GM18508 (cell line): Measurements from ENCODE around the gene TRPM1.

ENCODE experiments used
- ATAC-seq: cut with Tn5 transposase; IDR thresholded peaks from one replicate; pipeline ENCODE4 v1.9.1; 2021; ENCODE audit warnings: moderate number of reproducible peaks; ENCODE audit not compliant: insufficient read depth, unreplicated experiment

Gene TRPM1

DNA sequence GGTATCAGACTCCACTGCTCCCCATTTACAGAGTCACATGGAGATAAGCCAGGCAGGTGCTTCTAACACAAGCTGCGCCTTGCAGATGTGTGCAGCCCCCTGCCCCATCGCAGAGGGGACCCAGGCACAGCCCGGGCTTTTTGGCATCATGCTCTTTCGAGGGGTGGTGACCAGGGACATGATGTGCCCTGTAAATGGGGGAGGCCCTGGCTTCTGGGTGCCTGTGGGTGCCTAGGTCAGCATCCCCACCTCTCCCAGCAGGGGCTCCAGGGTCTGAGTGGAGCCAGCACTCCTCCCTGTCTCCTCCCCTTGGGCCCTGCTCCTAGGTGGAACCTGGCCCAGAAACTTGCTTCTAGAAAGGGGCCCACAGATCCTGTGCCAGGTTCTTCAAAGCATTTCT lies 15.2 kb downstream of the TRPM1 start:
- no peak for ATAC-seq

DNA sequence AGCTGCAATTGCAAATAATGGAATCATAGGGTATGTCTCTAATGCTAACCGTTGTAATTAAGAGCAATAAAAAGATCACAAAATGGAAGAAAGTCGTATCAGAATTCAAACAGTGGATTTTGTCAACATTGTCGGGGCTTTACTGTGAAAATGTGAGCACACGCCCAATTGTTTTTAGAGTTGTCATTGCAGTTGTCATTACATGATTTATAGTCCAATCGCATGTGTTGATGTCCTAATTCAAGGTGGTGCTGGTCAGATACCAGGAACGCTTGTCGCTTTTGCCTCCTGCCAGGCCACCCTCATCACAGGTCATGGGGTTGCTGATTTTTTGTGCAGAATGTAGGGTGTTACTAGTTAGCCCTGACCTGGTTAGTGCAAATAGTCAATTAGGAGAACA lies 16.2 kb downstream of the TRPM1 start:
- ATAC-seq: no peak

DNA sequence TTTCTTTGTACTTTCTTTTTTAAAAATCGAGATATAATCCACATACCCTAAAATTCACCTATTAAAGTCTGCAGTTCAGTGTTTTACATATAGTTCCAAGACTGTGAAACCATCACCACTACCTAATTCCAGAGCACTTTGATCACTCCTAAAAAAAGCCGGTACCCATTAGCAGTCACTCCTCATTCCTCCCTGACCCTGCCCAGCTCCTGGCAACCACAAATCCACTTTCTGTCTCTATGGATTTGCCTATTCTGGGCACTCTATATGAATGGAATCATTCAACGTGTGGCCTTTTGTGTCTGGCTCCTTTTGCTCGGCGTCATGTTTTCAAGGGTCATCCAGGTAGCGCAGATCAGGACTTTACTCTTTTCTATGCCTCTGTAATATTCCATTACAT lies 17.3 kb downstream of the TRPM1 start:
- no peak for ATAC-seq

- no peak for ATAC-seq
Measured at GRCh38 chr15:31083370-31083780, 18.1 kb downstream of the TRPM1 start.

GRCh38 chr15:31082771-31083369 lies 18.7 kb downstream of the TRPM1 start:
- no peak for ATAC-seq

GRCh38 chr15:31081588-31082250 lies 19.8 kb downstream of the TRPM1 start:
- ATAC-seq: no peak

DNA sequence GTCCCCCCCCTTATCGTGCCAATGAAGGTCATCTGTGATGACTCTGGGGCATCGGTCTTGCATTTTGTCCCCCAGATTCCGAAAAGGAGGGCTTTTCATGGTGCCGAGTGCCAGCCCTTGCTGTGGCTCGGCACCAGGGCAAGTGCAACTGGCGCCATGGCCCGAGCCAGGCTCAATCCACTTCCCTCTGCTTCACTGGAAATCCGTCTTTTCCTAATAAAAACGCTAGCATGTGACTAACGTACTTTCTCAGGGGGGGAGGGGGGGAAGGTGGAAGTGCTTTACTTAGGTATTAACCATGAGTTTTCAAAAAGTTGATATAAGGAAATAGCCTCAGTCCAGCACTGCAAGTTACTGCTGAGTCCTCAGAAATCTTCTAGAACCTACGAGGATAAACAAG lies 20.5 kb downstream of the TRPM1 start:
- ATAC-seq: no peak

DNA sequence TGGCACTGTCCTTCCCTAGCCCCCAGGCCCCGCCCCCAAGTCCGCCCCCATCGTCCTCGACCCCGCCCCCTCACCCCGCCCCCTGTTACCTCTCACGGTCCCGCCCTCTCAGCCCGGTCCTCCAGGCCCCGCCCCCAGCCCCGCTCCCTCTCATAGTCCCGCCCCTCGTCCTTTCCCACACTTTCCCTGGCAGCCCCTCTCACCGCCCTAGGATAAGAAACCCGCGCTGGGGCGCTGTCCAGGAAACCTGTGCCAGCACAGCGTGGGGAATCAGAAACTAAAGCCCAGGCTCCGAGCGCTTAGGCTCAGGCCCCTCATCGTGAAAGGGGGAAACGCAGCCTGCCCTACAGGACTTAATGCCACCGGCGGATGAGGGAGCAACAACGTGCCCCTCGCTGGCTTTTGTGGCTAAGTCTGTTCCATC lies 20.9 kb downstream of the TRPM1 start:
- ATAC-seq: no peak

DNA sequence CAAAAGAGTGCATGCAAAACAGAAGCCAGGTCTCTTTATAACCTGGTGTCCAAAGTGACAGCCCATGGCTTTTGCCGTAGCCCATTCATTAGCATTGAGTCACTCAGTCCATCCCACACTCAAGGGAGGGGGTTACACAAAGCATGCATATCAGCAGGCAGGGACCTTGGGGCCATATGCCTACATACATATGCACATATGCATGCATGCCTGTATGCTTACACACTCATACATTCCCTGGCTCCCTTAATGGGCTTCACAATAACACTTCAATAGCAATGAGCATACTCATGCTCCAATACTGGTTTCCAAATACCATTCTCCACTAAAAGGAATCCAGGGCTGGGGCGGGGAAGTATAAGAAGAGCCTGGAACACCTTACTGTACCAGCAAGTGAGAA lies 22.0 kb downstream of the TRPM1 start:
- ATAC-seq: no peak

DNA sequence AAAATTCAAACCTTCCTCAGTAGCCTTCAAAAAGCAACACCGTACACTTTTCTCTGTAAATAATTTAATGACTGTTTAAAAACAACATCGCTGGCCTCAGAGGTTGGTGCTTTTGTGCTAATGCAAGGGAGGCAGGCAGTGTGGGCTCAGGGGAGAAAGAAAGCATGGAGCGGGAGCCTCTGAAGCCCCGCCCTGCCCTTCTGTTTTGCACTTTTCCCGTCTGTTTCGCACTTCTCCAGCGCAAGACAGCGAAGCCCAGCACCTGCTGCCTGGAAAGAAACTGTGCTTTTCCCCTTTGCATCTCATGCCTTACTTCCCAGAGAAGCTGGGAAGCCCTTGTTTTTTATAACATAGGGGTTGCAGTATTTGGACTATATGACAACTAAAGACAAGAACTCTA lies 23.1 kb downstream of the TRPM1 start:
- no peak for ATAC-seq

DNA sequence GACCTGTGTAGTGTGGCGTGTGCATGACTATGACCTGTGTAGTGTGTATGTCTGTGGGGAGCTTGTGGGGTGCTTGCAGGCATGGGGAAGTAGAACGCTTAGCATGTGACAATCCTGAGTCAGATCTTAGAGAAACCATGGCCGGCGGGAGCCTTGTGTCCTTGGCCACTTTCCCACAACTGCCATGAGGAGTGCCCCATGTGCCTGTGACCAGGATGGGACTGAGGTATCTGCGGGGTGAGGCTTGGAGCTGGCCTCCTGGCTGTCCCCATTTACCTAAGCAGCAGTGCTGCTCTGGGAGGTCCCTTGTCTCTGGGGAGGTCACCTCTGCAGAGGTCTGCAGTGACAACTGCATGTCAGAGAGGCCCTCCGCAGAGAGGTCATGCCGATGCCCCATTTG lies 23.6 kb downstream of the TRPM1 start:
- no peak for ATAC-seq

GRCh38 chr15:31077181-31077580 lies 24.3 kb downstream of the TRPM1 start:
- no peak for ATAC-seq

DNA sequence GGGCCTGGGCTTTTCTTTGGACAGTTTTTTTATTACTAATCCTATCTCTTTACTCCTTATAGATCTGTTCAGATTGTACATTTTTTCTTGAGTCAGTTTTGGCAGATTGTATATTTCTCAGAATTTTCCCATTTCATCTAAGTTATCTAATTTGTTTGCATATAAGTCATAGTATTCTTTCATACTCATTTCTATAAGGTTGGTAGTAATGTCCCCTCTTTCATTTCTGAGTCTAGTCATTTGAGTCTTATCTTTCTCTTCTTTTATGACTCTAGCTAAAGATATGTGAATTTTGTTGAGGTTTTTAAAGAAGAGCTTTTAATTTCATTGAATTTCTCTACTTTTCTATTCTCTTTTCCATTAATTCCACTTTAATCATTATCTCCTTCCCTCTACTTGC lies 27.2 kb downstream of the TRPM1 start:
- no peak for ATAC-seq

DNA sequence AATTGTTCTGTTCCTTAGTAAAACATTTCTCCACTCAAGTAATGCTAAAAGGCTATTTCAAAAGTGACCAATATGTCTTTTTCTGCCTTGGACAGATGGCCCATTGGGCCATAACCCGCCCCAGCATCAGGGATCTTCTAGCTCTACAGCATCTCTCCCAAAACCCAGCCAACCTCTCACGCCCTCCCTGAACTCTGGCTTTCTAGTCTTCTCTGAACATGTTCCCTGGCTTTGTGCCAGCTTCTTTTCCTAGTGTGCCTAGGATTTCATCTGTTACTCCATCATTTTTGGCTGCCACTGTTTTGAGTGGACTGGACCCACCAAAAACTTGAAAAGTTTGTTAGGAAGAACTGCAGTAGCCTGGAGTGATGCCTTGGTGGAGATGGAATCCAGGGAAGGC lies 30.7 kb downstream of the TRPM1 start:
- no peak for ATAC-seq

GRCh38 chr15:31069360-31070000 lies 32.0 kb downstream of the TRPM1 start:
- no peak for ATAC-seq

DNA sequence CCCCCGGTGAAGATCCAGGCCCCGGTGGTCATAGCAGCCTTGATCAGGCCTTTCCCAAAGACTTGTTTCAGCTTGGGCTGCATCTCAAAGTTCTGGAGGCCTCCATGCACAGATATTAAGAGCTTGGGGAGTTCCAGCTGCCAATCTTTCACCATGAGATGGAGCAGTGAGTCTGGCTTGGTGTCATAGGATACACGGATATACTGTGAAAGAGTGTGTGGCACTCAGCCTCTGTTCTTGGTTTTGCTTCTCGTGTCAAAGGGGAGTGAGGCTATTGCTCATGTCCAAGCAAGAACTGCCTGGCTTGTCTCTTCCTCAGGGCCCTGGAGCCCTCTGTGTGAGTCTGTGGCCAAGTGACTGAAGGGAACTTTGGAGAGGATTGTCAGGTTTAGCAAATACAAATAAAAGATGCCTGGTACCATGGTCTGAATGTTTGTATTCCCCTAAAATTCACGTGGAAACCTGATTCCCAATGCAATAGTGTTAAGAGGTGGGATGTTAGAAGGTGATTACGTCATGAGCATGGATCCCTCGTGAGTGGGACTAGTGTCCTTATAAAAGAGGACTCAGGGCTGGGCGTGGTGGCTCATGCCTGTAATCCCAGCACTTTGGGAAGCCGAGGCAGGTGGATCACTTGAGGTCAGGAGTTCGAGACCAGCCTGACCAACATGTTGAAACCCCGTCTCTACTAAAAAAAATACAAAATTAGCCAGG lies 33.5 kb downstream of the TRPM1 start:
- ATAC-seq: no peak

- no peak for ATAC-seq
Measured at GRCh38 chr15:31065824-31066223, 35.7 kb downstream of the TRPM1 start.

DNA sequence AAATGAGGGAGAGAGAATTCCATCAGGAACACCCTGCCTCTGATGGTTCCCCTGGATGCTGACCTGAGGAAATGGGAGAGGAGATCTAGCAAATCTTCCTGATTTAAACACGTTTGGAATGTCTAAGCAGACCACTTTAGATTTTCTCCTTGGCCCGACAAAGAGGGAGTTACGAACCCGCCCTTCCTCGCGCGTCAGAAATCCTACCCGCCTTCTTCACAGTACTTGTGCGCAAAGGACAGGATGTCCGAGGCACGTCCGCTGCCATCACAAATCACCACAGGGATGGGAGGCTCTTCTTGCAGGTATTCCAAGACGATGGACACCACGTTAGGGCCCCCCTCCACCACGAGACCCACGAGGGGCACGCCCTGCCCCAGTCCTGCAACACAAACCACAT lies 38.6 kb downstream of the TRPM1 start:
- no peak for ATAC-seq

- no peak for ATAC-seq
Measured at GRCh38 chr15:31062310-31062847, 39.1 kb downstream of the TRPM1 start.

GRCh38 chr15:31060429-31061140 lies 40.9 kb downstream of the TRPM1 start:
- ATAC-seq: no peak
